Sigmoid colon (tissue), 4 donors: ENCODE results near the gene PTAFR.

Experiments used
- EP300 ChIP-seq, 4 donors: sonication (generic); formaldehyde crosslinking; IDR thresholded peaks; one replicate each; pipeline ENCODE4 v1.6.1; 2017; ENCODE audit warnings: antibody characterized with exemption in 4 of 4
- POLR2A ChIP-seq, 2 donors: fragments of 450-650 bp; IDR thresholded peaks; one replicate each; pipeline ENCODE4 v1.6.1; 2016; ENCODE audit warnings: antibody characterized with exemption in 2 of 2, mild to moderate bottlenecking in 2 of 2, moderate library complexity in 2 of 2
- TF ChIP-seq, protein P1 (sequence below), 4 experiments: fragments of 450-650 bp in 3 of 4; fragments of 200-600 bp in 1 of 4; IDR thresholded peaks; one replicate each; pipeline ENCODE4 v1.5.1; 2016 to 2019; ENCODE audit warnings: antibody characterized with exemption in 4 of 4, mild to moderate bottlenecking in 3 of 4, moderate library complexity in 2 of 4

DNA sequence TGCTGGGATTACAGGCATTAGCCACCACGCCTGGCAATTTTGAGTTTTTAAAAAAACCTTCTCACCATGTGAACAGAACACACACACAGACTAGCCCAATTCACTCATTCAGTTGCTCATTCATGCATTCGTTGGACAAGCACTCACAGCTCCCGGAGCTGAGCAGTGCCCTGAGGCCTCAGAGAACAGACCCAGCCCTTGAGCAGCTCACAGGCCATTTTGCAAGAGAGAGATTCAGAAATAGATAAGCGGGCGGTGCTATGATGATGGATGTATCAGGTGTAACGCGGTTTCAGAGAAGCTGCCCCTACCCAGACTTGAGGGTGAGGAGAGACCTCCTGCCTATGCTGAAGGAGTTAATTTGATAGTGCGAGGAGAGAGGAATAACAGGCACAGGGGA, 18.6 kb downstream of the PTAFR start:
- TF ChIP-seq POLR2A (IDR thresholded peaks at IDR 0.05) = no peak
- TF ChIP-seq, protein P1, sequence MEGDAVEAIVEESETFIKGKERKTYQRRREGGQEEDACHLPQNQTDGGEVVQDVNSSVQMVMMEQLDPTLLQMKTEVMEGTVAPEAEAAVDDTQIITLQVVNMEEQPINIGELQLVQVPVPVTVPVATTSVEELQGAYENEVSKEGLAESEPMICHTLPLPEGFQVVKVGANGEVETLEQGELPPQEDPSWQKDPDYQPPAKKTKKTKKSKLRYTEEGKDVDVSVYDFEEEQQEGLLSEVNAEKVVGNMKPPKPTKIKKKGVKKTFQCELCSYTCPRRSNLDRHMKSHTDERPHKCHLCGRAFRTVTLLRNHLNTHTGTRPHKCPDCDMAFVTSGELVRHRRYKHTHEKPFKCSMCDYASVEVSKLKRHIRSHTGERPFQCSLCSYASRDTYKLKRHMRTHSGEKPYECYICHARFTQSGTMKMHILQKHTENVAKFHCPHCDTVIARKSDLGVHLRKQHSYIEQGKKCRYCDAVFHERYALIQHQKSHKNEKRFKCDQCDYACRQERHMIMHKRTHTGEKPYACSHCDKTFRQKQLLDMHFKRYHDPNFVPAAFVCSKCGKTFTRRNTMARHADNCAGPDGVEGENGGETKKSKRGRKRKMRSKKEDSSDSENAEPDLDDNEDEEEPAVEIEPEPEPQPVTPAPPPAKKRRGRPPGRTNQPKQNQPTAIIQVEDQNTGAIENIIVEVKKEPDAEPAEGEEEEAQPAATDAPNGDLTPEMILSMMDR (IDR thresholded peaks at IDR 0.05) = no peak
- no peak for TF ChIP-seq EP300 (IDR thresholded peaks at IDR 0.05)
